Forelimb muscle (tissue), 1 donor: Measurements from ENCODE around the gene PRSS16. TPM values are rescaled to one million over a fixed set of nuclear protein-coding genes. Genes with fewer than 3 reads are reported as not detected.
"Not testable (repeated sequence)": the region's sequence is repeated elsewhere in the genome, so short reads cannot be mapped to it uniquely, and the experiment has no call there.

Experiments
- DNase-seq: peaks from one replicate; pipeline ENCODE4 v3.0.0-alpha.2; 2013; ENCODE audit warnings: low read depth
- polyA plus RNA-seq: library from polyadenylated mRNA; unstranded; fragments of 120-200 nt; gene quantifications from one replicate; pipeline ENCODE4 v1.2.1, GENCODE V29; 2013; ENCODE audit not compliant: insufficient read length

Gene PRSS16
- polyA plus RNA-seq, 1 donor, result 0.27 TPM

GRCh38 chr6:27242589-27243265, 4.8 kb upstream of the PRSS16 start:
- DNase-seq, result no peak

GRCh38 chr6:27248783-27249182, 1.3 kb downstream of the PRSS16 start:
- no peak for DNase-seq

- no peak for DNase-seq
Observed at GRCh38 chr6:27250277-27251111, 3.0 kb downstream of the PRSS16 start.

DNA sequence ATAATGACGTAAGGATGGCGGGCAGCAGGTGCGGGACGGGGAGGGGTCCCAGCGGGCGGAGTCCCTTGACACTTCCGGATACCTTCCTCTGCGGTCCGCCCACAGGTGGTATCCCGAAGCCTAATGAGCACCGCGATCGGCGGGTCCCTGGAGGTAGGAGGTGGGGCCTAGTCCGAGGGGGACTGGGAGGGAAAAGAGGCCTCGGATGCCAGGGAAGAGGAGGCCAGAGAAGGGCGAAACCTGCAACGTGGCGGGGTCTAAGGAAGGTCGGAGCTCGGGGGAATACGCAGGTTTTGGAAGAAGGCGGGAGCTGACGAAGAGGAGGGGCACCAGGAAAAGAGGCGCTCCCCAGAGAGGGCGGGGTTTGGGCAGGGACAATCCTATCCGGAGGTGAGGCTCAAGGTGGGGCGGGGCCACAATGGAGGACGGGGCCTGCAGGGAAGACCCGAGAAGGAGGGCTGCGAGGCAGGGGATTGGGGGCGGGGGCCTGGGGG, 3.7 kb downstream of the PRSS16 start:
- no peak for DNase-seq

- DNase-seq, result no peak
Observed at GRCh38 chr6:27251606-27252251, 4.2 kb downstream of the PRSS16 start.

GRCh38 chr6:27254566-27254965, 7.1 kb downstream of the PRSS16 start:
- DNase-seq, result no peak

DNA sequence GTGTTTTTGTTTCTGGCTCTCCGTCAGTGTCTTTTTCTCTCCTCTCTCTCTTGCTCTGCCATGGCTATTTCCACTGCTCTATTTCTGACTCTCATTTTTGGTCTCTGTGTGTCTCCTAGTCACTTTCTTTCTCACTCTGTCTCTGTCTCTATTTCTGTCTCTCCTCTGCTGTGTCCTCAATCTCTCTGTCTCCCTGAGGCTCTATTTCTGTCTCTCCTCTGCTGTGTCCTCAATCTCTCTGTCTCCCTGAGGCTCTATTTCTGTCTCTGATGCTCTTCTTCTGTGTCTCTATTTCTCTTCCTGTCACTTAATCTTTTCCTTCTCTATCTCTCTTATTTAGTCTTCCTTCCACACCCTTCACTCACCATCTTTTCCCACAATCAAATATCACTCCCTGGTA, 8.4 kb downstream of the PRSS16 start:
- DNase-seq, result no peak

- no peak for DNase-seq
Observed at GRCh38 chr6:27260369-27260768, 12.9 kb downstream of the PRSS16 start.

GRCh38 chr6:27260836-27261375, 13.4 kb downstream of the PRSS16 start:
- DNase-seq, result no peak

GRCh38 chr6:27263886-27264285, 16.4 kb downstream of the PRSS16 start:
- DNase-seq, result no peak

DNA sequence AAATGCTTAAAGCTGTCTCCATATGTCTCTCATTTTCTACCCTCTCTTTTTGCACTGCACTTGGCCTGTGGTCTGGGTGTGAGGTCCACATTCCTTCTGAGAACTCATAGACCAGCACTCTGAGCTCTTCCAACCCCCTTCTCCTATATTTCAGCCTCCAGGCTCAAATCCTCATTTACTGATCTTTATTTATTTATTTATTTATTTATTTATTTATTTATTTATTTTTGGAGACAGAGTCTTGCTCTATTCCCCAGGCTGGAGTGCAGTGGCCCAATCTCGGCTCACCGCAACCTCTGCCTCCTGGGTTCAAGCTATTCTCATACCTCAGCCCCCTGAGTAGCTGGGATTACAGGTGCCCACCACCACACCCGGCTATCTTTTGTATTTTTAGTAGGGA, 19.5 kb downstream of the PRSS16 start:
- not testable (repeated sequence) for DNase-seq

- no peak for DNase-seq
Observed at GRCh38 chr6:27267857-27268434, 20.4 kb downstream of the PRSS16 start.

GRCh38 chr6:27268803-27269202, 21.3 kb downstream of the PRSS16 start:
- no peak for DNase-seq

- no peak for DNase-seq
Observed at GRCh38 chr6:27273783-27274182, 26.3 kb downstream of the PRSS16 start.

DNA sequence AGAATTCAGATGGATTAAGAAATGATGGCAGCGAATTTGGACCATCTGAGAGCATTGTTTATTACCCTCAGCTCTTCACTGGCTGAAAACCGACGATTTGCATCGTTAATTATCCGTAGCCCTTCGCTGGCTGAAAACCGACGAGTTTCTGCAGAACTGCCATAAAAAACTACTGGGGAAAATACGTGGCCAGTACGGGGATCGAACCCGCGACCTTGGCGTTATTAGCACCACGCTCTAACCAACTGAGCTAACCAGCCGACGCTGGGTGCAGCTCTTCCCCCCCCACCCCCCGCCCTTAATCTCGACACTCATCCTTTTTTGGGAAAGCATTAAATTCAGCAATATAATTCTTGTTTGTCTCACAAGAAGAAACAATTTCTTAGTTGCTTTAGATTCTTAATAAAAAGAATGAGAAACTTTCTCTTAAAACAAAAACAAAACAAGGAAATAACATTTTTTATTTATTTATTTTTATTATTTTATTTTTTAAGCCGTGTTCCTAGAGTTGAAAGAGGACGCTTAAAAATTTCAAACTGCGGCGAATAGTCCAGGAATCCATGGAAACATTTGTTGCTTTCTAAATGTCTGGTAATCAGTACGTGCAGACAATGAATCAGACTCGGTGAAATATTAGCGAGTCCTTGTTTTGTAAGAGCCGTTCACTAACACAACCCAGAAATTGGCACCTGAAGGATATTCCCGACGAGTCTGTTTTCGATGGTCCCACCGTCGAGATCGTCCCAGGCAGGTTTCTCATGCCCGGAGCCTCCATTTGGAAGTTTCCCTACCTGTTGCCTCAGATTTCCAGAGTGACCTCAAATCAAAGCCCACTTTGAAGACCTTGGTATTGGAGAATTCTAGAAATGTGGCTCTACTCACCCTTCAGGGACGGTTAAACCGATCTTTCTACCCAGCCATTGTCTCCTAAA, 27.8 kb downstream of the PRSS16 start:
- no peak for DNase-seq

DNA sequence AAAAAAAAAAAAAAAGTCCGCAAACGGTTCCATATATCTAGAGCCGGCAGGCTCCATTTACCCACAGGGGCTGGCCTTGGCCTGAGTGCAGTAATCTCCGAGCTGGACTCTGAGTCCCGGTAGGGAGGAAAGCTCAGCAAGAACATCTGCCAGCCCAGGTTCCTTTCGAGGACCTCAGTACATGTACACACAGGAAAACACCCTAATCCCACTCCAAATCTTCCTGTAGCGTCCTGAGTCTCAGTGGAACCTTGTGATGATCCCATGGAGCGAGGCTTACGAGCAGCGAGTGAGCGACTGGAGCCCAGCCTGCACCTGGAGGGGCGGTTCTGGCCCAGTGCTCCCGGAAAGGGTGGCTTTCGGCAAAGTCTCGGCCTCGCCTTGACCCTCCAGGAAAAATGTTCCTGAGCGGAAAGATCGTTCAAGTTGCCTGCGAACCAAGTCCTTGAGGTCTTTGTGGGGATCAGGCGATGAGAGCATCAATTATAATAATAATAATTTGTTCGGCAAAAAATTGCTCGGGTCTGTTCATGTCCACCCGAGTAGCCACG, 32.1 kb downstream of the PRSS16 start:
- DNase-seq, result no peak

GRCh38 chr6:27280064-27280539, 32.6 kb downstream of the PRSS16 start:
- DNase-seq, result no peak

GRCh38 chr6:27280540-27281000, 33.1 kb downstream of the PRSS16 start:
- no peak for DNase-seq

GRCh38 chr6:27281105-27281539, 33.6 kb downstream of the PRSS16 start:
- DNase-seq, result no peak

DNA sequence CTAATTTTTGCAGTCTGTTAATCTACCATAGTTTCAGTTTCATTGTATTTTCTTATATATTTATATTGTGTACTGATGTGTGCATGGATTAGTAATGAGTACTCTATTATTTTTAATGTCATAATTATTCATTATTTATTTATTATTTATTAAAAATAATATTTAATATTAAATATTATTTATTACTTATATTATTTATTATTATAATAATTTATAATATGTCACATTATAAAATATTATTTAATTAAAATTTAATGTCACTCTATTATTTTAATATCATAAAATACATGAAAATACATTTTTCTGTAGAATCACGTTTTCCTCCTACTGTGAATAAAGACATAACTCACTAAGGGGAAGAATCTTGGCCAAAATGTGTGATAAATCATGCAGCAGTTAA, 34.1 kb downstream of the PRSS16 start:
- DNase-seq, result no peak
